HEK293 (cell line): ENCODE results near the gene SLC25A24.
"Not testable (repeated sequence)": the region's sequence is repeated elsewhere in the genome, so short reads cannot be mapped to it uniquely, and the experiment has no call there.

Experiments used
- HOXA7 ChIP-seq: sonication (generic); formaldehyde crosslinking; IDR thresholded peaks from 2 replicates; pipeline ENCODE4 v1.8.1; 2022; ENCODE audit warnings: missing genetic modification reagents, borderline replicate concordance
- KLF8 ChIP-seq: fragments of 450-650 bp; formaldehyde crosslinking; IDR thresholded peaks from 2 replicates; pipeline ENCODE4 v1.5.1; 2016; ENCODE audit warnings: missing biosample characterization, missing genetic modification characterization
- SETDB1 ChIP-seq: IDR thresholded peaks from one replicate; pipeline ENCODE4 v1.6.1; 2017; ENCODE audit warnings: mild to moderate bottlenecking, low read length, moderate library complexity, mixed read lengths; ENCODE audit not compliant: insufficient read length
- ZNF184 ChIP-seq: fragments of 450-650 bp; IDR thresholded peaks from 2 replicates; pipeline ENCODE4 v1.5.1; 2018; ENCODE audit warnings: missing biosample characterization, mild to moderate bottlenecking, missing genetic modification characterization
- ZNF366 ChIP-seq: fragments of 450-650 bp; formaldehyde crosslinking; conservative IDR thresholded peaks from 2 replicates; pipeline ENCODE4 v1.5.1; 2016; ENCODE audit warnings: missing biosample characterization, missing genetic modification characterization
- ZNF530 ChIP-seq: fragments of 450-650 bp; formaldehyde crosslinking; IDR thresholded peaks from 2 replicates; pipeline ENCODE4 v1.5.1; 2016; ENCODE audit warnings: low read depth, missing biosample characterization, missing genetic modification characterization
- ZNF677 ChIP-seq: fragments of 450-650 bp; IDR thresholded peaks from 2 replicates; pipeline ENCODE4 v1.5.0; 2018; ENCODE audit warnings: missing biosample characterization, mild to moderate bottlenecking, missing genetic modification characterization, moderate library complexity
- TF ChIP-seq, protein P1 (sequence below): fragments of 450-650 bp; formaldehyde crosslinking; IDR thresholded peaks from 2 replicates; pipeline ENCODE4 v1.5.1; 2016; ENCODE audit warnings: missing biosample characterization, missing genetic modification characterization

DNA sequence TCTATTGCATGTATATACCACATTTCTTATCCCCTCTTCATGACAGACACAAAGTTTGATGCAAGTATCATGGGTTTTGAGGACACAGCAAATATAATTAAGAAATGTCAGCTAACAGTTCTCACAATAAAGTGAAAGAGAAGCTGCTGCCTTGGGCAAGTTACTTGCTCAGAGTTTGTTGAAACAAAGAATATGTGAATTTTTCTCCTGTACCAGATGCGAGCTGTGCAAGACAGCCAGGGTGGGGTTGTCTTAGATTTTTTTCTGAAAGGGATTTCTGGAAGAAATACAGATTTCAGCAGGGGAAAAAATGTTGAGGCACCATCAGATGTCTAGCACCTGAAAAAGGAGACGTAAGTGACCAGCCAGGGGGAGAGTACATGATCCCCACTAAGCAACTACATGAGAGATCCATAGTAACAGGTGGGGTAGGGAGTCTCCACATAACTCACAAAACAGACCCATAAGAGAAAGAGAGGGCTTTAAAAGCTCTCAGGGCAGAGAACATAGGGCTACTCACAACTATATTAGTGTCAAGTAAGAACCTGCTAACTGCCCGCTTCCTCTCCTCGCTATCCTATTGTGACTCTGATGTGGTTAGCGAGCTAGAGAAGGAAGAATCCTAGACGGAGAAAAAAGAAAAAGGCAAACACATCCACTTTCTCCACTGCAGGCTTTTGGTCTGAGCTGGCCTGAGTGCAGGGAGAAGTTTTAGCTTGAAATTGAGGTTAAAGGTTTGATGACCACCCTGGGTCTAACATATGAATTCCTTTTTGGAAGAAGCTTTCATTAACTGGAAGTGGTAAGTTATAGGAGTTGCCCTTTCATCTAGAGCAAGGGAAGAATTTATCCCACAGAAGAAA lies 16.1 kb upstream of the SLC25A24 start:
- TF ChIP-seq, protein P1, sequence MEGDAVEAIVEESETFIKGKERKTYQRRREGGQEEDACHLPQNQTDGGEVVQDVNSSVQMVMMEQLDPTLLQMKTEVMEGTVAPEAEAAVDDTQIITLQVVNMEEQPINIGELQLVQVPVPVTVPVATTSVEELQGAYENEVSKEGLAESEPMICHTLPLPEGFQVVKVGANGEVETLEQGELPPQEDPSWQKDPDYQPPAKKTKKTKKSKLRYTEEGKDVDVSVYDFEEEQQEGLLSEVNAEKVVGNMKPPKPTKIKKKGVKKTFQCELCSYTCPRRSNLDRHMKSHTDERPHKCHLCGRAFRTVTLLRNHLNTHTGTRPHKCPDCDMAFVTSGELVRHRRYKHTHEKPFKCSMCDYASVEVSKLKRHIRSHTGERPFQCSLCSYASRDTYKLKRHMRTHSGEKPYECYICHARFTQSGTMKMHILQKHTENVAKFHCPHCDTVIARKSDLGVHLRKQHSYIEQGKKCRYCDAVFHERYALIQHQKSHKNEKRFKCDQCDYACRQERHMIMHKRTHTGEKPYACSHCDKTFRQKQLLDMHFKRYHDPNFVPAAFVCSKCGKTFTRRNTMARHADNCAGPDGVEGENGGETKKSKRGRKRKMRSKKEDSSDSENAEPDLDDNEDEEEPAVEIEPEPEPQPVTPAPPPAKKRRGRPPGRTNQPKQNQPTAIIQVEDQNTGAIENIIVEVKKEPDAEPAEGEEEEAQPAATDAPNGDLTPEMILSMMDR = not testable (repeated sequence)
- not testable (repeated sequence) for TF ChIP-seq ZNF366 (tag by site-specific recombination); ZNF184; SETDB1; ZNF530; ZNF677; KLF8 (tag by site-specific recombination); HOXA7
